GM19452 (cell line): ENCODE data around the gene DEPDC5.
"Not testable (repeated sequence)": the region's sequence is repeated elsewhere in the genome, so short reads cannot be mapped to it uniquely, and the experiment has no call there.

Experiments used
- ATAC-seq: cut with Tn5 transposase; IDR thresholded peaks from one replicate; pipeline ENCODE4 v1.9.1; 2021; ENCODE audit not compliant: unreplicated experiment

Gene DEPDC5

DNA sequence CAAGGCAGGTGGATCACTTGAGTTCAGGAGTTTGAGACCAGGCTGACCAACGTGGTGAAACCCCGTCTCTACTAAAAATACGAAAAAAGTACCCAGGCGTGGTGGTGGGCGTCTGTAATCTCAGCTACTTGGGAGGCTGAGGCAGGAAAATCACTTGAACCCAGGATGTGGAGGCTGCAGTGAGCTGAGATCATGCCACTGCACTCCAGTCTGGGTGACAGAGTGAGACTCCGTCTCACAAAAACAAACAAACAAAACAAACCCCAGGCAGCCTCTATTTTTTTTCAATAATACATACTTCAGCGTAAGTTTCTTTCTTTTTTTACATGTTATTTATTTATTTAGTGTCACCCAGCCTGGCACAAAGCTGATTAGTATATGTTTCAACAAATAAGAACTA lies 60.1 kb downstream of the DEPDC5 start:
- ATAC-seq: not testable (repeated sequence)

DNA sequence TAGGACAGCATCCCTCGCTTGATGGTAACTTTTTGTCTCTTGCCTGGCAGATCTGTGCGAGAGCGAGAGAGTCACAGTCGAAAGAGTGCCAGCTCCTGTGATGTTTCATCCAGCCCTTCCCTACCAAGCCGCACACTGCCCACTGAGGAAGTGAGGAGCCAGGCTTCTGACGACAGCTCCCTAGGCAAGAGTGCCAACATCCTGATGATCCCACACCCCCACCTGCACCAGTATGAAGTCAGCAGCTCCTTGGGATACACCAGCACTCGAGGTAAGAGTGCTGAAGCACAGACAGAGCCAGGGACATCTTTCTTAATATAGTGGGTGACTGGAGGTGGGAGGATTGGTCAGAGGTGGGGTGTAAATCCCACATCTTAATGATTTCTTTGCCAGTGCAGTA lies 61.1 kb downstream of the DEPDC5 start:
- ATAC-seq: no peak

DNA sequence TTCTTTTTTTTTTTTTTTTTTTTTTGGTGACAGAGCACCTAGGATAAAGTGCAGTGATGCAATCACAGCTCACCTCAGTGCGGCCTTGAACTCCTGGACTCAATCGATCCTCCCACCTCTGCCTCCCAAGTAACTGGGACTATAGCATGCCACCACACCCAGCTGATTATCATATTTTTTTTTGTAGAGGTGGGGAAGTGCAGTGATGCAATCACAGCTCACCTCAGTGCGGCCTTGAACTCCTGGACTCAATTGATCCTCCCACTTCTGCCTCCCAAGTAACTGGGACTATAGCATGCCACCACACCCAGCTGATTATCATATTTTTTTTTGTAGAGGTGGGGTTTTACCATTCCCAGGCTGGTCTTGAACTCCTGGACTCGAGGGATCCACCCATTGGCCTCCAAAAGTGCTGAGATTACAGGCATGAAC lies 61.6 kb downstream of the DEPDC5 start:
- ATAC-seq: not testable (repeated sequence)

DNA sequence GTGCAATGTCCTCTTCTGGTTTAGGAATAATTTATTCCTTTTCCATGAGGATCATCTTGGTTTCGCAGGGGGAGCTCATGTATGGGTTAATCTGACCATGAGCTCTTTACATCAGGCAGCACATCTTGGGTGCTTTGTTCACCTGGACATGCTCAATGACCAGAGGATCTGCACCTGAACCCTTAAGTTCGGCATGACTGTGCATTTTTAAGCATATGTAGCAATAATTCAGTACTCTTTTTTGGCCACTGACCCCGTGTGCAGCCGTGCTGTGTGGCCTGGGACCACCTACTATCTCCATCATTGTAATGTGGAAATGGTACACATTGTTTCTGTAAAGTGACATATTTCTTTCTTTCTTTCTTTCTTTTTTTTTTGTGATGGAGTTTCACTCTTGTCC lies 62.9 kb downstream of the DEPDC5 start:
- no peak for ATAC-seq

DNA sequence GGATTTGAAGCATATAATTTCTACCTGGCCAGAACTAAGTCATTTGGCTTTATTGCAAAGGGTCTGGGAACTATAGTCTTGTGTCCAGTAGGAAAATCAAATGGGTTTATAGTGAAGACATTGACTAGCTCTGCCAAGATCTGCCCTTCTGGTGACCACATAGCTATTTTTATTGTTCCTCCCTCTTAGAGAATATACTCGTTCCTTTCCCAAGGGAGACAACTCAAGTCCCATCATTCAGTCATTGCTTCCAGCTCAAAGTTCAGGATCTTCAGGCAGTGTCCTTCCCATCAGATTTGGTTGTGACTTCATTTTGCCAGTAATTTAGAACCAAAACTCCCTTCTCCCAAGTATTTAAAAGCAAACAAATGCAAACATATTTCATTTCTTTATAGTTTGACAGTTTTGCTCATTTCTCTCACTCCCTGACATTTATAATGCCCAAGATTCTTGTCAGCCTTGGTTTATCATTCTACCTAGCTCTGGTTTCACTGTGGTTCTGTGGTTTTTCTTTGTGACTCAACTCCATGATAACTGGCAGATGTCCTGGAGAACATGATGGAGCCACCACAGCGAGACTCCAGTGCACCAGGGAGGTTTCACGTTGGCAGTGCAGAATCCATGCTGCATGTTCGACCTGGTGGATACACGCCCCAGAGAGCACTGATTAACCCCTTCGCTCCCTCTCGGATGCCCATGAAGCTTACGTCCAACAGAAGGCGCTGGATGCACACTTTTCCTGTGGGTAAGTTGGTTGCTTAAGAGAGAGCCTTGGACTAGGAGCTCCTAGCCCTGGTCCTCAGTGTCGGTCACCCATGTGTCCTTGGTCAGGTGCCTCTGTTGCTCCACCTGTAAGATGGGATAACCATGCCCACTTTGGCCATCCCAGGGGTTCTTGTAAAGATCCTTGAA lies 64.9 kb downstream of the DEPDC5 start:
- ATAC-seq: no peak

DNA sequence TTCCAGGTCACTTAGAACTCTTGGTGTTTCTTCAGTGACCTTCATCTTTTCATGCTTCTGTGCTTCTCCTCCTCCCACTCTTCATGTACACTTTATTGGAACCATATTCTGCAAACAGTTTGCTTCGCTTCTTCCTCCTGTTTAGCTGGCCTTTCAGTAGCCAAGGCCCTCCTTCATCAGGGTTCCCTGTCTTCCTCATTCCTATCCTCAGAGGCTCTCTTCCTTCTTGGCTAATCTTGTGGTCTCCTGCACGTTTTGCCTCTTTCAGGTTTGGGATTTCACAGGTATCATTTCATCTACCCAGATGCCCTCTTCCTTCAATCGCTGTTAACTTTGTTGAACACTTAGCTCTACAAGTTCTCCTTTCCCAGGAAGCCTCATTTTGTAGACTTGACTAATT lies 66.8 kb downstream of the DEPDC5 start:
- no peak for ATAC-seq

DNA sequence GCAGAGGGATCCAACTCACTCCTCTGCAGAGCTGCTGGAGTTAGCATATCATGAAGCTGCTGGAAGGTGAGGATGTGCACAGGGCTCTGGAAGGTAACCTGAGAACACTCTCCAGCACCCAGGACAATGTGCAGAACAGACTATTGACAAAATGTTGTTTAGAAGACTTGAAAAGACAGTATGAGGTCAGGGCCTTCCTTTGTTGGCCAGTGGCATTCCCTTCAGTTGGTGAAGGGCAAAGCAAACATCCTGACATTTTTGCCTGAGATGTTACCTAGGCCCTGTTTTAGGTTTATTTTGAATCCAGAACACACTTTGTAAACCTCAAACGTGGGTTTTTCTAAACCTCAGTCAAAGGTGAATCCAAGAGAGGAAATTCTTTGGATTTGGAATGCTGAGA lies 67.8 kb downstream of the DEPDC5 start:
- ATAC-seq: no peak

DNA sequence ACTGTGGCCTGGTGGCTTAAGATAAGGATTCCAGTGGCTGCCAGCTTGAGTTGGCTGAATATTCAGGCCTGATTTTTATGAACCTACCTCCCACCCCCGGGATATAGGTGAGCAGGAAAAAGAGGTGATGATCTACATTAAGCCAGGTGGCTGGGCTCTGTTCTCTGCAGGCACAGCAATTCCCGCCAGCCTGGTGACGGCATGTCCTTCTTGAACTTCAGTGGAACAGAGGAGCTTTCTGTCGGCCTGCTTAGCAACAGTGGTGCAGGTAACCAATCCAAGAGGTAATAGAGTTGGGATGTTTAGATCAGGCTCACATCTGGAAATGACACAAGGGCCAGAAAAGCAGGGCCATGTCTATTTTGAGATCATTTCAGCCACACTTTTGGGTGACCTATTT lies 68.7 kb downstream of the DEPDC5 start:
- ATAC-seq: no peak

DNA sequence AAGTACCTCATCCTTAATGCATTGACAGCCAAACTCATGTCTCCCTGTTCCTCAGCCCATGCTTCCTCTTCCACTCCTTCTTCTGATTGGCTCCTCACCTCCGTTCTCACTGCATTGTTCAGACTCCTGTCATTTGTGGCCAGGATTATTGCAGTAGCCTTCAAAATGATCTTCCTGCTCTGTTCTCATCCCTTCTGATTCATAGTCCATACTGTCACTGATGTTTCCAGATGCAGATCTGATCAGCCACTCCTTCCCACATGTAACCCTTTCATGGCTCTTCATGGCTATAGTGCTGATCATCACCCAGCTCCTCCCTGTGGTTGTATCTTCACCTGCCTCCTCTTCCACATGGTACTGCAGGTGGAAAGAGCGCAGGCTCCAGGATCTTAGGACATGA lies 71.7 kb downstream of the DEPDC5 start:
- ATAC-seq: no peak

DNA sequence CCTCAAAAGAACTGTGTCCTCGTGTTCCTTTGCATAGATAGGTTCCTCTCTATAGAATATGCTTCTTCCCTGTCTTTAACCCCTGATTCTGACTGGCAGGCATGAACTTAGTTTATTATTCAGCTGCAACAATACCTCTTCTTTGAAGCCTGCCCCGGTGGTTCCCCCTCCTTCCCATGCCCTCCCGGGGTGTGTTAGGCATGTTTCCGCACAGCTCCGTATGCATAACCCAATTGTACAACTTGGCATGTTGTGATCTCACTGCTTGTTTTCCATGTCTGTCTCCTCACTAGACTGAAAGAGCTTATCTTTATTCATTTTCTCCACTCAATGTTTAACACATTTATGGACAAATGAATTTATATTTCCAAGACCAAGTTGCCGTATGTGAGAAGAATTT lies 72.6 kb downstream of the DEPDC5 start:
- ATAC-seq: no peak

DNA sequence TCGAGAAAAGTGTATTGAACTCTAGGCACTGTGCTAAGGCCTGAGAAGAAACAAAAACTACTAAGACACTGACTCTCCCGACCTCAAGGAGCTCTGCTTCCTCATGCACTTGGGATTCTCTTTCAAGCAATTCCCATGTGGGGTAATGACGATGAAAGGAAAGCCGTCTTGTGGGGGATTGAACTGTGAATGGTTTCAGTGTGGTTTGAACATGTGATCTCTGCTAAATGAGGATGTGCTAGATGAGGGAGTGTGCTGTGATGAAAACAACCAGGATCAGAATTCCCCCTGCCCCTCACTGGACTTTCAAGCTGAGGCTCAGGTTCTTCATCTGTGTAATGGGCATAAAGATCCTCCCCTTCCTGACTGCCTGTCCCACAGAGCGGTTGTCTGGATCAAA lies 74.9 kb downstream of the DEPDC5 start:
- ATAC-seq: no peak

DNA sequence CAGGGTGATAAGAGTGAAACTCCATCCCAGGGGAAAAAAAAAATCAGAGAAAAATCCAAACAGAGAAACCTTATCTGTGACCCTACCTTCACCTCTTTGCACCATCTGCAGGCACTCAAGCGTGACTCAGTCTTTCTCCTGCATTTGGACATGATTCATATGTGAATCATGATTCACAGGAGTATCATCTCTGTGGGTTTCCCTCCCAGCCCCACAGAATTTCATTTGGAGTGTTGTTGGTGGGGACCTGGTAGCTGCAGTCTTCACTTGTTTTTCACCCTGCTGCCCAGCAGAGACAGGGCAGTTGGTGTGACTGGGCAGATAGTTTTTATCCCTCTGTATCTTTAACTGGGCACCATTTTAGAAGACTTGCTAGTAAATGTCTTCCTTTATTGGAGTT lies 75.7 kb downstream of the DEPDC5 start:
- no peak for ATAC-seq

DNA sequence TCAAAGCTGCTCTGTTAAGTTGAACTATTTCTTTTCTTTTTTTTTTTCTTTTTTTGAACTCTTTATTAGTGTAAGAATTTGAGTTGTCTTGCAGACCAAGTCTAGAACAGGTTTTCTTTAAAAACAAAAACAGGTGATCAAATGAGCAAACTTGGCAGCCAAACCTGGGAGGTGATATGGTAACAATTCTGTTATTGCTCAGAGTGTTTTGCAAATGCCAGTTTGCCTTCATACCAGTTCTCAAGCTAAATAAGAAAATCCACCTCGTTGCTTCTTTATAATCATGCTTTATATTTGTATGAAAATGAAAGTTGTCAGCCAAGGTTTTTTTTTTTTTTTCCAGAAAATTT lies 76.9 kb downstream of the DEPDC5 start:
- ATAC-seq: no peak

DNA sequence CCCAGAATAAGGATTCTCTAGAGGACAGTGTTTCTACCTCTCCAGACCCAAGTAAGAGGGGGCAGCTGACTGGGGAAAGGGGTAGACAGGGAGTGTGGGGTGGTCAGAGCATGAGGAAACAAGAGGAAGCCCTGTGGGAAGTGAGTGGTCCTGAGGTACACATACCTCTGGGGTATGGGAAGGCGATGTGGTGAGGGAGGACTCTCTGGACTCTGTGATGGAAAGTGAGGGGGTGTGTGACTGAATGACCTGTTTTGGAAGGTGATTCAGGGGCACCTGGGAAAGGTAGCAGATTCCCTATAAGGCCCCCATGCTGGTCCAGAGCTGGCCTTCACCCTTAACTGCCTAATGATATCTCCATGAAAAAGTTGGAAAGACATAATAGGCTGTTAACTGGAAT lies 80.1 kb downstream of the DEPDC5 start:
- no peak for ATAC-seq

DNA sequence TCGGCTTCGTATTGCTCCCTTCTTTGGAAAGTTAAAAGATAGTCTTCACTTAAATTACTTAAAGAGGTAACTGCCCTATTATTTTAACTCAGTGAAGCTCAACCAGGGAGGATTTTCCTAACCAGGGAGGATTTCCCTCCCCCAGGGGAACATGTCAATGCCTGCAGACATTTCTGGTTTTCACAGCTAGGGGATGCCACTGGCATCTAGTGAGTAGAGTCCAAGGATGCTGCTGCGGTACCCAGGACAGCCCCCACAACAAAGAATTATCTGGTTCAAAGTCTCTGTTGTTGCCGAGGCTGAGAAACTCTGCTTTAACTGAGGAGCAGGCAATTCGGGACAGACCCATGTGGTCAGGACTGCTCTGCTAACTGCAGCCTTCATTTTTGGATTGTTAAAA lies 82.2 kb downstream of the DEPDC5 start:
- ATAC-seq: no peak

DNA sequence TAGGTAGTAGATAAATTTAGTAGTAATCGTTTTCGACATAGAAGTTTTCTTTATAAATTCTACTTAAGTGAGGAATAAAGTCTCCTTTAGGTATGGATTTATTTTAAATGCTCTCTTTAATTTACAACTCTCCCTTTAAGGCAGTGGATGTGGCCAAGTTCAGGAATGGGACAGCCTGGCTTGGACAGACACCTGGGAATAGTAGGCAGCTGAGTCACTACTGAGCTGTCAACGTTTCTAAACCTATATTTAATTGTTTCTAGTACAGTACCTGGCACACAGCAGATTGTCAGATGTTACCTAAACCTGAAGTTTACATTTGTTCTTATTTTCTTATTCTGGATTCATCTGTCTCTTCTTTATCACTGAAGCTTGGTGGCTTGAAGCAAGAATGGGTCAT lies 85.1 kb downstream of the DEPDC5 start:
- ATAC-seq: no peak

DNA sequence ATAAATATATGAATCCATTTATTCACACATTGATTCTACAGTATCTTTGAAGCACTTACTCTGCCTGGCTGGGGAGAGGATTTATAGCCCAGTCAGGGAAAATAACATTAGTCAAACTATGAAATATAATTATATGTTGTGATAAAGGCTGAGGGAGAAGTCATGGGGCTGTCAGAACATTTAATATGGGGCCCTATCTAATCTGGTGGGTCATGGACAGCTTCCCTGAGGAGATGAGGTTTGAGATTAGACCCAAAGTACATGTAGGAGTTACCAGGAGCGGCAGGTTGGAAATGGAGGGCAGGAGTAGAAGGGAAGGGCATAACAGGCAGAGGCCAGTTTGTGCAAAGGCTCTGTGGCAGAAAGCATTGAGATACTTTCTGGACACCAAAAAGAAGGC lies 86.2 kb downstream of the DEPDC5 start:
- no peak for ATAC-seq

DNA sequence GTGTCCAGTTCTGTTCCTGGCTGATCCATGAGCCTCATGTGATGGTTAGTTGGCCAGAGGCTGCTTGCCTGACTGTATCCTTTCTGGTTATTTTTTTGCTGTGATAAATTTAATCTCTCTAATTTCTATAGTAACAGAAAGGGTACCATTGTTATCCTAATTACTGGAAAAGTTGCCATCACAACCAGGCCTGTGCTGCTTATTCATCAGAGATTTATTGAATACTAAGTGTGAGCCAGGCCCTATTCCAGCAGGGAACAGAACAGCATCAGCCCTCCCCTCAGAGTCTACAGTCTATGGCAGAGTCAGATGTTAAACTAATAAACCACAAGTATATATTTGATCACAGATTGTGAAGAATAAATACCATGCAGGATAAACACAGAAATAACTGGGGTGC lies 86.8 kb downstream of the DEPDC5 start:
- ATAC-seq: no peak

DNA sequence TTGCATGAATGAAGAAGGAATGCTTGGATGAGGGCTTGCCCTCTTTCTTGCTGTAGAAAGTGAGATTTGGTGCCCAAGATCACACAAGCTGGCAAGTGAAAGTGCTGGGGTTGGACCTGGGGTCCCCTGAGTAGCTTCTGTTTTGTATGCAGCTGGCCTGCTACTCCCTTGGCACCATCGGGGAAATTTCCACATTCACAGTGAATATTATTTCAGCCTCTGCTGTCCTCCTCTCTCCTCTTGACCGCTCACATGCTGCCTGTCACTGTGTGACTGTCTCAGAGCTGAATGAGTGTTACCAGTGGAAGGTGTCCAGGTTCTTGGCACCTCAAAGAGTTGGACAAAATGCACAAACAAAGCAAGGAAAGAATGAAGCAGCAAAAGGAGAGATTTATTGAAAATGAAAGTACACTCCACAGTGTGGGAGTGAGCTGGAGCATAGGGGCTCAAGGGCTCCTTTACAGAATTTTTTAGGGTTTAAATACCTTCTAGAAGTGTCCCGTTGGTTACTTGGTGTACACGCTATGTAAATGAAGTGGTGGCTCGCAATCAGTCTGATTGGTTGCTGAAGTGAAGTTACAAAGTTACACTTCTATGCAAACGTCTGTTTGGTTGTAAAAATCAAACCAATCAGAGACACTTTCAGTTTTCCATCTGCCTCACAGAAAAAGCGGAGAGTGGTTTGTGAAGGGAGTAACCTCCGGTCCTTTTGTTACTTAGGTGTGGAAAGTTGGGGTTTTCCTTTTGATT lies 87.4 kb downstream of the DEPDC5 start:
- no peak for ATAC-seq

DNA sequence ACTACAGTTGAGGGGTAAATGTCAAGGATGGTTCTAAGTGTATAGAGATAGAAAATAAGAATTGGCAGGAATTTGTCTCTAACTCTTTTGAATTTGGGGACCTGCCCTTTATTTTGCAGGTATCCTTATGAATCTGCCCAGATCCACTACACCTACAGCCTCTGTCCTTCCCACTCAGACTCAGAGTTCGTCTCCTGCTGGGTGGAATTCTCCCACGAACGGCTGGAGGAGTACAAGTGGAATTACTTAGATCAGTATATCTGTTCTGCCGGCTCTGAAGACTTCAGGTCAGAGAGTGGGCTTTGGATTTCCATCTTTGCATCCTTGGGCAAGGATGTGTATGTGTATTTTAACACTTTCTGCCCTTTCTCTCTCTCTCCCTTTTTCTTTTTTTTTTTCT lies 89.7 kb downstream of the DEPDC5 start:
- ATAC-seq: no peak

DNA sequence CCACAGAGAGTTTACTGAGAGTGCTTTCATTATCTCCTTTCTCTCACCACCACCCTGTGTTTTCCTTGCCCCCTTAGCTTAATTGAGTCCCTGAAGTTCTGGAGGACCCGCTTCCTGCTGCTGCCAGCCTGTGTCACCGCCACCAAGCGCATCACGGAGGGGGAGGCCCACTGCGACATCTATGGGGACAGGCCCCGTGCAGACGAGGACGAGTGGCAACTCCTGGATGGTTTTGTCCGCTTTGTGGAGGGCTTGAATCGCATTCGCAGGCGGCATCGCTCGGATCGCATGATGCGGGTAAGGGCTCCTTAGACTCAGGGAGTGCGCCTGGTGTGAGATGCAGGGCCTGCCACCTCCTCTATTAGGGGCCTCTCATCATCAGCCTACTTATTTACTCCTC lies 91.1 kb downstream of the DEPDC5 start:
- no peak for ATAC-seq
